Endothelial cell of umbilical vein (primary cell): ENCODE results near the gene THNSL1. TPM values are rescaled to one million over a fixed set of nuclear protein-coding genes. Genes with fewer than 3 reads are reported as not detected.

ENCODE experiments used
- BruUV-seq: library from RNA; stranded (reverse); fragments of 400-500 nt; replicated peaks from 2 replicates; lab custom pipeline; 2021; lab: Mats Ljungman, UMichigan
- CTCF ChIA-PET: fragments of 300-600, 350-600 bp; sonication (Branson Sonifier 250); formaldehyde crosslinking; loops from one replicate; lab custom pipeline; 2021; ENCODE audit warnings: antibody characterized with exemption, inconsistent platforms; lab: Charles Lee
- POLR2A ChIA-PET: fragments of 300-600, 350-600 bp; sonication (Branson Sonifier 250); formaldehyde crosslinking; loops from one replicate; lab custom pipeline; 2021; ENCODE audit warnings: antibody characterized with exemption, inconsistent platforms; lab: Charles Lee
- DNase-seq: peaks from one replicate; pipeline ENCODE4 v3.0.0-alpha.2; 2011; ENCODE audit warnings: low read depth, low spot score
- FAIRE-seq: peaks from 2 replicates; lab custom pipeline; 2011; peaks lifted over from hg19 to GRCh38; lab: Jason Lieb, UNC
- H2AFZ ChIP-seq: 2 replicates; pipeline ENCODE4 v1.6.0; 2012; ENCODE audit warnings: low read depth, low read length, control low read depth, inconsistent platforms
- H3K27ac ChIP-seq: 2 replicates; pipeline ENCODE4 v1.5.1; 2011; ENCODE audit warnings: low read depth, mild to moderate bottlenecking, control low read depth, low read length, moderate library complexity; ENCODE audit not compliant: insufficient read depth
- H3K27me3 ChIP-seq, 2 experiments: 2 replicates each; pipeline versions ENCODE4 v1.6.0 to v1.6.1; 2011; ENCODE audit warnings: low read length in 2 of 2, mixed read lengths in 1 of 2; ENCODE audit not compliant: control insufficient read depth in 2 of 2, insufficient read depth in 2 of 2
- H3K36me3 ChIP-seq, 2 experiments: 2 replicates in 1 of 2; 3 replicates in 1 of 2; pipeline ENCODE4 v1.5.1; 2011; ENCODE audit warnings: low read length in 2 of 2, mild to moderate bottlenecking in 1 of 2, moderate library complexity in 1 of 2; ENCODE audit not compliant: control insufficient read depth in 2 of 2, insufficient read depth in 2 of 2; ENCODE audit errors: extremely low read depth in 1 of 2
- H3K4me1 ChIP-seq: 3 replicates; pipeline ENCODE4 v1.5.1; 2011; ENCODE audit warnings: mild to moderate bottlenecking, low read length; ENCODE audit not compliant: control insufficient read depth, insufficient read depth; ENCODE audit errors: extremely low read depth
- H3K4me2 ChIP-seq: 2 replicates; pipeline ENCODE4 v1.6.1; 2011; ENCODE audit warnings: low read length, control low read depth, mixed read lengths; ENCODE audit not compliant: insufficient read depth
- H3K4me3 ChIP-seq, 3 experiments: fragments of 200-600 bp in 1 of 3; sonication (generic), shearing (Covaris generic) in 1 of 3; replicated peaks in 1 of 3; 2 replicates each; pipeline ENCODE4 v1.5.1; 2011 to 2016; ENCODE audit warnings: control low read depth in 3 of 3, low read length in 3 of 3, mild to moderate bottlenecking in 2 of 3, inconsistent platforms in 1 of 3, low read depth in 1 of 3, moderate library complexity in 1 of 3; ENCODE audit not compliant: insufficient read depth in 1 of 3
- H3K79me2 ChIP-seq: 2 replicates; pipeline ENCODE4 v1.6.0; 2012; ENCODE audit warnings: low read length, inconsistent platforms; ENCODE audit not compliant: control insufficient read depth, insufficient read depth
- H3K9ac ChIP-seq: replicated peaks from 2 replicates; pipeline ENCODE3; 2011; ENCODE audit warnings: low read length, control low read depth; ENCODE audit not compliant: insufficient read depth; ENCODE audit errors: extremely low read depth
- H3K9me1 ChIP-seq: replicated peaks from 3 replicates; pipeline ENCODE4 v1.6.0; 2011; ENCODE audit warnings: mild to moderate bottlenecking, low read length; ENCODE audit not compliant: control insufficient read depth, insufficient read depth; ENCODE audit errors: extremely low read depth
- H3K9me3 ChIP-seq: replicated peaks from 2 replicates; pipeline ENCODE4 v1.5.1; 2012; ENCODE audit warnings: low read length, inconsistent platforms; ENCODE audit not compliant: control insufficient read depth, insufficient read depth
- H4K20me1 ChIP-seq: replicated peaks from 2 replicates; pipeline ENCODE3; 2011; ENCODE audit warnings: mild to moderate bottlenecking, low read length; ENCODE audit not compliant: control insufficient read depth, insufficient read depth; ENCODE audit errors: extremely low read depth
- EZH2 ChIP-seq: IDR thresholded peaks from 2 replicates; pipeline ENCODE4 v1.6.1; 2012; ENCODE audit warnings: borderline replicate concordance, low read depth, mild to moderate bottlenecking, moderate library complexity, low read length, inconsistent platforms; ENCODE audit not compliant: severe bottlenecking
- FOS ChIP-seq: IDR thresholded peaks from 2 replicates; pipeline ENCODE4 v1.6.1; 2011; ENCODE audit warnings: mild to moderate bottlenecking, low read length, moderate library complexity, borderline replicate concordance; ENCODE audit not compliant: insufficient read depth
- GATA2 ChIP-seq: IDR thresholded peaks from 2 replicates; pipeline ENCODE4 v1.7.0; 2011; ENCODE audit warnings: low read depth, mild to moderate bottlenecking, moderate library complexity, mixed read lengths, low read length; ENCODE audit not compliant: insufficient read length, insufficient read depth
- JUN ChIP-seq: IDR thresholded peaks from 2 replicates; pipeline ENCODE4 v1.6.1; 2011; ENCODE audit warnings: borderline replicate concordance, low read depth; ENCODE audit not compliant: insufficient read length, insufficient read depth
- MAX ChIP-seq: IDR thresholded peaks from 2 replicates; pipeline ENCODE4 v1.6.1; 2011; ENCODE audit not compliant: insufficient read depth, insufficient read length
- MYC ChIP-seq: IDR thresholded peaks from one replicate; pipeline ENCODE4 v1.6.1; 2011; ENCODE audit warnings: mild to moderate bottlenecking, low read depth, low read length
- POLR2A ChIP-seq: IDR thresholded peaks from 2 replicates; pipeline ENCODE4 v1.6.1; 2012; ENCODE audit warnings: low read depth, mild to moderate bottlenecking, control low read depth, low read length
- POLR2AphosphoS5 ChIP-seq: IDR thresholded peaks from 2 replicates; pipeline ENCODE4 v1.6.1; 2012; ENCODE audit warnings: low read depth, mild to moderate bottlenecking, control low read depth, low read length, moderate library complexity; ENCODE audit not compliant: insufficient read depth
- dilution Hi-C: fragments of 300-500 bp; cut with MboI; formaldehyde crosslinking; loops from one replicate; pipeline ENCODE4 v1.15.0; 2019; ENCODE audit warnings: low sequenced_read_pairs; ENCODE audit not compliant: extremely low pct_ligation_motif_present
- intact Hi-C: fragments of 100-400 bp; cut with micrococcal nuclease; formaldehyde crosslinking; loops from one replicate; pipeline ENCODE4 v1.10.0; 2022
- polyA plus RNA-seq, 4 experiments: library from polyadenylated mRNA; depleted of rRNA in 3 of 4; stranded (reverse) in 3 of 4; unstranded in 1 of 4; fragments of >200 nt; gene quantifications; 2 replicates each; pipeline versions ENCODE4 v1.2.1 to v1.2.3, GENCODE V29; 2011 to 2012; ENCODE audit warnings: missing spikeins in 1 of 4
- total RNA-seq: library from RNA; stranded (reverse); gene quantifications from 2 replicates; pipeline ENCODE4 v1.2.3, GENCODE V29; 2021
- TF ChIP-seq, protein P1 (sequence below), 2 donors: IDR thresholded peaks; 1 replicate in 1 of 2; 2 replicates in 1 of 2; pipeline ENCODE4 v1.5.1; 2011; ENCODE audit warnings: low read length in 2 of 2, mild to moderate bottlenecking in 2 of 2, moderate library complexity in 2 of 2, control low read depth in 1 of 2, inconsistent platforms in 1 of 2, low read depth in 1 of 2; ENCODE audit not compliant: insufficient read depth in 1 of 2; ENCODE audit errors: extremely low read depth in 1 of 2

The THNSL1 gene
- total and polyA plus RNA-seq, 2 donors (not counting 3 experiments of a cell fraction or from before 2014, with no cell fraction given): 0.52 to 2.1 TPM

GRCh38 chr10:24992512-24993133 lies 23.8 kb upstream of the THNSL1 start:
- Histone ChIP-seq H3K9me1 (no peaks in the 10 kb centered on the region), H3K4me2 (no peak overlapping the region), H2AFZ (no peak overlapping the region), H3K36me3 (no peaks in the 10 kb centered on the region), H3K9me3 (no peaks in the 10 kb centered on the region), H3K4me3 (no peak overlapping the region), H4K20me1 (no peaks in the 10 kb centered on the region), H3K4me1 (peaks cover 5% of the 10 kb centered on the region), H3K27ac (no peak overlapping the region), H3K79me2 (no peaks in the 10 kb centered on the region), H3K27me3 (no peaks in the 10 kb centered on the region), H3K9ac (no peak overlapping the region)
- no peak for TF ChIP-seq POLR2AphosphoS5
- no peak for TF ChIP-seq FOS
- TF ChIP-seq JUN: no peak
- TF ChIP-seq, protein P1, sequence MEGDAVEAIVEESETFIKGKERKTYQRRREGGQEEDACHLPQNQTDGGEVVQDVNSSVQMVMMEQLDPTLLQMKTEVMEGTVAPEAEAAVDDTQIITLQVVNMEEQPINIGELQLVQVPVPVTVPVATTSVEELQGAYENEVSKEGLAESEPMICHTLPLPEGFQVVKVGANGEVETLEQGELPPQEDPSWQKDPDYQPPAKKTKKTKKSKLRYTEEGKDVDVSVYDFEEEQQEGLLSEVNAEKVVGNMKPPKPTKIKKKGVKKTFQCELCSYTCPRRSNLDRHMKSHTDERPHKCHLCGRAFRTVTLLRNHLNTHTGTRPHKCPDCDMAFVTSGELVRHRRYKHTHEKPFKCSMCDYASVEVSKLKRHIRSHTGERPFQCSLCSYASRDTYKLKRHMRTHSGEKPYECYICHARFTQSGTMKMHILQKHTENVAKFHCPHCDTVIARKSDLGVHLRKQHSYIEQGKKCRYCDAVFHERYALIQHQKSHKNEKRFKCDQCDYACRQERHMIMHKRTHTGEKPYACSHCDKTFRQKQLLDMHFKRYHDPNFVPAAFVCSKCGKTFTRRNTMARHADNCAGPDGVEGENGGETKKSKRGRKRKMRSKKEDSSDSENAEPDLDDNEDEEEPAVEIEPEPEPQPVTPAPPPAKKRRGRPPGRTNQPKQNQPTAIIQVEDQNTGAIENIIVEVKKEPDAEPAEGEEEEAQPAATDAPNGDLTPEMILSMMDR (IDR thresholded peaks at IDR 0.05; ENCODE audit: extremely low read depth in 1 of 2, insufficient read depth in 1 of 2, low read depth in 1 of 2, low read length in 2 of 2): no peak
- no peak for TF ChIP-seq GATA2
- TF ChIP-seq POLR2A: no peak
- TF ChIP-seq MYC: no peak
- TF ChIP-seq MAX: no peak
- no peak for TF ChIP-seq EZH2
- DNase-seq (no peak), FAIRE-seq (peak; percentile 60)
- POLR2A ChIA-PET: no interaction called here
- no TSS peak for BruUV-seq
- dilution Hi-C loops (no loop called here), intact Hi-C loops (no loop called here)
- CTCF ChIA-PET: interaction anchor here (0.9 to 1.4 kb wide), 3 partner anchors 11 to 375 kb away, joined by 3 to 4 read pairs (median 4); no protein-coding TSS in a partner anchor
